Heart left ventricle (tissue), 13 donors: ENCODE measurements around the gene CCL18.

Source experiments
- CTCF ChIP-seq, 12 donors: fragments of 200-600 bp; sonication (generic) in 4 of 12; IDR thresholded peaks; one replicate each; pipeline versions ENCODE4 v1.5.0 to v1.8.0; 2018 to 2022; ENCODE audit warnings: antibody characterized with exemption in 12 of 12, mild to moderate bottlenecking in 5 of 12
- POLR2A ChIP-seq, 2 donors: fragments of 450-650 bp; IDR thresholded peaks; one replicate each; pipeline ENCODE4 v1.6.1; 2017; ENCODE audit warnings: antibody characterized with exemption in 2 of 2, mild to moderate bottlenecking in 2 of 2, moderate library complexity in 2 of 2
- donor health status: ischemic (EF 13 %, LVEDD 7.1; RV severe dilation, severe dysfunction).
- donor health status: DM: no; HTN: yes; CAD: no.
- donor health status: DM: no; HTN: no; CAD: no.
- donor health status: ischemic (EF 25% LVEDD 6.9; RV normal size, moderate dysfunction).
- donor health status: ischemic (EF 25% LVEDD 5.7; RV mildly dilated, moderate dysfunction).
- donor health status: ischemic (EF 35%, LVEDD 5.7; RV mildly dilated, moderate dysfunction).
- donor health status: nonischemic (EF 11% LVEDD 7.7; RV severe dilation, severe dysfunction).
- donor health status: DM: yes; HTN: yes; CAD: no.
- donor health status: PGD.
- donor health status: ischemic (EF 29% LVEDD 5.4; RV normal size, mild dysfunction).
- donor health status: nonischemic (EF 23%, LVEDD 6.1; RV moderate dilation, normal function).

- no peak for TF ChIP-seq POLR2A (IDR thresholded peaks at IDR 0.05)
- no peak for TF ChIP-seq CTCF (IDR thresholded peaks at IDR 0.05)
These were observed 7.7 kb downstream of the CCL18 start for GRCh38 chr17:36071751-36072150.
